ENCODE data around the gene ANKFY1. TPM values are rescaled to one million over a fixed set of nuclear protein-coding genes. Genes with fewer than 3 reads are reported as not detected.

Gene ANKFY1
- polyA plus RNA-seq, 3 donors, result 13.5 to 46.1 (median 21.7) TPM

GRCh38 chr17:4124999-4125398 lies 138.8 kb downstream of the ANKFY1 start:
- no peak overlapping the region for H3K4me2 ChIP-seq (replicated peaks; ENCODE audit: extremely low read depth, low read length, poor library complexity, severe bottlenecking)
- peak overlapping the region in 4 of 7 donors; percentile 18 to 88 (median 56) for H3K27ac Mint-ChIP-seq
- H3K36me3 Mint-ChIP-seq, result peaks cover 37 to 73% of the 10 kb centered on the region in 2 donors
- peaks cover 83% of the 10 kb centered on the region for H4K20me1 ChIP-seq (ENCODE audit: insufficient read depth, low read length)
- peaks cover 22 to 24% of the 10 kb centered on the region in 2 donors for H3K4me1 ChIP-seq (ENCODE audit: control insufficient read depth in 1 of 2, insufficient read depth in 2 of 2, low read length in 2 of 2)
- no peak overlapping the region for H3K4me3 Mint-ChIP-seq
- H2AFZ ChIP-seq (ENCODE audit: insufficient read depth, low read depth, low read length, poor library complexity, severe bottlenecking), result no peak overlapping the region
- no peak overlapping the region for H3K9ac ChIP-seq (ENCODE audit: insufficient read depth, low read length, poor library complexity, severe bottlenecking)
- no peaks in the 10 kb centered on the region for H3K9me3 Mint-ChIP-seq
- H3K36me3 ChIP-seq (replicated peaks in 1 of 2; ENCODE audit: control insufficient read depth in 1 of 2, insufficient read depth in 2 of 2, low read length in 2 of 2), result peaks cover 39 to 54% of the 10 kb centered on the region in 2 donors
- no peaks in the 10 kb centered on the region for H3K9me3 ChIP-seq (replicated peaks in 1 of 2; ENCODE audit: control insufficient read depth in 1 of 2, insufficient read depth in 1 of 2, low read length in 2 of 2)
- no peaks in the 10 kb centered on the region for H3K27me3 Mint-ChIP-seq (ENCODE audit: low read depth in 3 of 3)
- intact Hi-C loops (cut with micrococcal nuclease), result no loop called here
- no peak for DNase-seq
- WGBS (ENCODE audit: insufficient coverage), result 84% methylated on average over 2 of the region's 2 CpGs
- H3K27ac ChIP-seq (ENCODE audit: low read depth in 1 of 2, low read length in 2 of 2), result peak overlapping the region in 1 of 2 donors; percentile 53
- no peak overlapping the region for H3K4me3 ChIP-seq (replicated peaks in 1 of 3; ENCODE audit: low read depth in 2 of 3, low read length in 3 of 3)
- peaks cover 63% of the 10 kb centered on the region for H3K79me2 ChIP-seq (ENCODE audit: insufficient read depth, low read length)
- no peaks in the 10 kb centered on the region for H3K27me3 ChIP-seq (ENCODE audit: control insufficient read depth in 2 of 2, insufficient read depth in 2 of 2, low read length in 2 of 2)
- H3K4me1 Mint-ChIP-seq, result peaks cover 31% of the 10 kb centered on the region
- TF ChIP-seq, protein P1, sequence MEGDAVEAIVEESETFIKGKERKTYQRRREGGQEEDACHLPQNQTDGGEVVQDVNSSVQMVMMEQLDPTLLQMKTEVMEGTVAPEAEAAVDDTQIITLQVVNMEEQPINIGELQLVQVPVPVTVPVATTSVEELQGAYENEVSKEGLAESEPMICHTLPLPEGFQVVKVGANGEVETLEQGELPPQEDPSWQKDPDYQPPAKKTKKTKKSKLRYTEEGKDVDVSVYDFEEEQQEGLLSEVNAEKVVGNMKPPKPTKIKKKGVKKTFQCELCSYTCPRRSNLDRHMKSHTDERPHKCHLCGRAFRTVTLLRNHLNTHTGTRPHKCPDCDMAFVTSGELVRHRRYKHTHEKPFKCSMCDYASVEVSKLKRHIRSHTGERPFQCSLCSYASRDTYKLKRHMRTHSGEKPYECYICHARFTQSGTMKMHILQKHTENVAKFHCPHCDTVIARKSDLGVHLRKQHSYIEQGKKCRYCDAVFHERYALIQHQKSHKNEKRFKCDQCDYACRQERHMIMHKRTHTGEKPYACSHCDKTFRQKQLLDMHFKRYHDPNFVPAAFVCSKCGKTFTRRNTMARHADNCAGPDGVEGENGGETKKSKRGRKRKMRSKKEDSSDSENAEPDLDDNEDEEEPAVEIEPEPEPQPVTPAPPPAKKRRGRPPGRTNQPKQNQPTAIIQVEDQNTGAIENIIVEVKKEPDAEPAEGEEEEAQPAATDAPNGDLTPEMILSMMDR (IDR thresholded peaks at IDR 0.05), result no peak

DNA sequence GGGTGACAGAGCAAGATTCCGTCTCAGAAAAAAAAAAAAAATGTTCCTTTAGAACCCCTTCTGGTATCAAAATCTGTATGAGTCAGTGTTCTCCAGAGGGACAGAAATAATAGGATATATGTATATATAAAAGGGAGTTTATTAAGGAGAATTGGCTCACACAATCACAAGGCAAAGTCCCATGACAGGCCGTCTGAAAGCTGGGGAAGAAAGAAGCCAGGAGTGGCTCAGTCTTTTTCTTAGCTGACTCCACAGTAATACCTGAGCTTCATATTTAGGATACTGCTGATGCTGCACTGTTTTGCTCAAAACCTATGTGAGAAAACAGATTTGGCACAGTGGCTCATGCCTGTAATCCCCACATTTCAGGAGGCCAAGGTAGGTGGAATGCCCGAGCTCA lies 143.4 kb downstream of the ANKFY1 start:
- Histone ChIP-seq H4K20me1 (ENCODE audit: insufficient read depth, low read length) (peaks cover 82% of the 10 kb centered on the region), H3K79me2 (ENCODE audit: insufficient read depth, low read length) (peaks cover 22% of the 10 kb centered on the region), H3K4me2 (replicated peaks; ENCODE audit: extremely low read depth, low read length, poor library complexity, severe bottlenecking) (no peak overlapping the region), H2AFZ (ENCODE audit: insufficient read depth, low read depth, low read length, poor library complexity, severe bottlenecking) (no peak overlapping the region), H3K27me3 (ENCODE audit: control insufficient read depth in 2 of 2, insufficient read depth in 2 of 2, low read length in 2 of 2) (no peaks in the 10 kb centered on the region), H3K4me1 (ENCODE audit: control insufficient read depth in 1 of 2, insufficient read depth in 2 of 2, low read length in 2 of 2) (no peaks in the 10 kb centered on the region), H3K9me3 (replicated peaks in 1 of 2; ENCODE audit: control insufficient read depth in 1 of 2, insufficient read depth in 1 of 2, low read length in 2 of 2) (no peaks in the 10 kb centered on the region), H3K9ac (ENCODE audit: insufficient read depth, low read length, poor library complexity, severe bottlenecking) (no peak overlapping the region), H3K27ac (ENCODE audit: low read depth in 1 of 2, low read length in 2 of 2) (no peak overlapping the region), H3K4me3 (replicated peaks in 1 of 3; ENCODE audit: low read depth in 2 of 3, low read length in 3 of 3) (no peak overlapping the region), H3K36me3 (replicated peaks in 1 of 2; ENCODE audit: control insufficient read depth in 1 of 2, insufficient read depth in 2 of 2, low read length in 2 of 2) (peaks cover 77 to 93% of the 10 kb centered on the region in 2 donors)
- H3K9me3 Mint-ChIP-seq, result no peaks in the 10 kb centered on the region
- no peak overlapping the region for H3K27ac Mint-ChIP-seq
- H3K27me3 Mint-ChIP-seq (ENCODE audit: low read depth in 3 of 3), result no peaks in the 10 kb centered on the region
- WGBS (ENCODE audit: insufficient coverage), result no CpG with 5 or more reads among the region's 3 CpGs
- intact Hi-C loops (cut with micrococcal nuclease), result no loop called here
- peaks cover 2% of the 10 kb centered on the region for H3K4me1 Mint-ChIP-seq
- H3K36me3 Mint-ChIP-seq, result peaks cover 63 to 89% of the 10 kb centered on the region in 2 donors
- no peak overlapping the region for H3K4me3 Mint-ChIP-seq
- DNase-seq, result no peak
- TF ChIP-seq, protein P1 (IDR thresholded peaks at IDR 0.05), result no peak
